A673 (cell line): ENCODE measurements around the gene RASL11B.

Experiments
- EZH2 ChIP-seq: fragments of 200-600 bp; sonication (generic); IDR thresholded peaks from 2 replicates; pipeline ENCODE4 v1.6.1; 2017; ENCODE audit warnings: borderline replicate concordance, low read depth, mild to moderate bottlenecking, mixed read lengths, antibody characterized with exemption, low read length; ENCODE audit not compliant: poor library complexity, severe bottlenecking
- TF ChIP-seq, protein P1 (sequence below): fragments of 300-800, 200-600 bp; sonication (generic); conservative IDR thresholded peaks from 2 replicates; pipeline ENCODE4 v1.5.1; 2017; ENCODE audit warnings: low read depth, mild to moderate bottlenecking, antibody characterized with exemption, low read length, moderate library complexity, mixed read lengths

DNA sequence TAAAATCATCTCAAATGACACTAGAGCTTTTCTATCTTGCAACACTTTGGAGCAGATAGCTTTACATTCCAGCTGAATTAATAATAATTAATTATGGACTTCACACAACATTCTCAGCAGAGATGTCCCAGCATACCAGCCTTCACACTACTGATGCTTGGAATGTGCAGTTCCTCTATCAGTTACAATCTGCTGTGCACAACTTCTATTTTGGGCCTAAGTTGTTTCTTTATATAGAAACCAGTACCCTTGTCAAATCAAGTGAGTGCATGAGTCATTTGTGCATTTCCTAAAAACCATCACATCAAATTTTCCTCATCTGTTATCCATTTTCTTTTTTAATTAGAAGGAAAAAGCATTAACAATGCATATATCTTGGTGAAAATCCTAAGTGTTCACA, 8.8 kb upstream of the RASL11B start:
- TF ChIP-seq, protein P1, sequence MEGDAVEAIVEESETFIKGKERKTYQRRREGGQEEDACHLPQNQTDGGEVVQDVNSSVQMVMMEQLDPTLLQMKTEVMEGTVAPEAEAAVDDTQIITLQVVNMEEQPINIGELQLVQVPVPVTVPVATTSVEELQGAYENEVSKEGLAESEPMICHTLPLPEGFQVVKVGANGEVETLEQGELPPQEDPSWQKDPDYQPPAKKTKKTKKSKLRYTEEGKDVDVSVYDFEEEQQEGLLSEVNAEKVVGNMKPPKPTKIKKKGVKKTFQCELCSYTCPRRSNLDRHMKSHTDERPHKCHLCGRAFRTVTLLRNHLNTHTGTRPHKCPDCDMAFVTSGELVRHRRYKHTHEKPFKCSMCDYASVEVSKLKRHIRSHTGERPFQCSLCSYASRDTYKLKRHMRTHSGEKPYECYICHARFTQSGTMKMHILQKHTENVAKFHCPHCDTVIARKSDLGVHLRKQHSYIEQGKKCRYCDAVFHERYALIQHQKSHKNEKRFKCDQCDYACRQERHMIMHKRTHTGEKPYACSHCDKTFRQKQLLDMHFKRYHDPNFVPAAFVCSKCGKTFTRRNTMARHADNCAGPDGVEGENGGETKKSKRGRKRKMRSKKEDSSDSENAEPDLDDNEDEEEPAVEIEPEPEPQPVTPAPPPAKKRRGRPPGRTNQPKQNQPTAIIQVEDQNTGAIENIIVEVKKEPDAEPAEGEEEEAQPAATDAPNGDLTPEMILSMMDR, result no peak
- TF ChIP-seq EZH2, result no peak
